GM23338 (cell line): ENCODE results near the gene KSR2. TPM values are rescaled to one million over a fixed set of nuclear protein-coding genes. Genes with fewer than 3 reads are reported as not detected.

ENCODE experiments used
- ATAC-seq: fragments of 200-7000 bp; cut with Tn5 transposase; 3 replicates; pipeline ENCODE4 v1.9.1; 2020
- DNase-seq: peaks from one replicate; pipeline ENCODE4 v3.0.0-alpha.2; 2015; ENCODE audit warnings: low spot score
- H2AFZ ChIP-seq: fragments of 200-600 bp; sonication (generic); 2 replicates; pipeline ENCODE4 v1.8.0; 2016; ENCODE audit warnings: antibody characterized with exemption, mild to moderate bottlenecking, moderate library complexity
- H3F3A ChIP-seq: fragments of 200-600 bp; sonication (generic); replicated peaks from 2 replicates; pipeline ENCODE4 v1.8.0; 2017; ENCODE audit warnings: antibody characterized with exemption, mixed run types, low read depth
- H3K27ac ChIP-seq: fragments of 200-600 bp; sonication (generic); 2 replicates; pipeline ENCODE4 v1.6.1; 2016; ENCODE audit warnings: low read depth
- H3K27me3 ChIP-seq: fragments of 200-600 bp; sonication (generic); 2 replicates; pipeline ENCODE4 v1.8.0; 2016; ENCODE audit warnings: mild to moderate bottlenecking, mixed run types, moderate library complexity; ENCODE audit not compliant: insufficient read depth
- H3K36me3 ChIP-seq: fragments of 200-600 bp; sonication (generic); 2 replicates; pipeline ENCODE4 v1.8.0; 2016; ENCODE audit warnings: mild to moderate bottlenecking; ENCODE audit not compliant: insufficient read depth
- H3K4me1 ChIP-seq: fragments of 200-600 bp; sonication (generic); 2 replicates; pipeline ENCODE4 v1.8.0; 2016; ENCODE audit warnings: mild to moderate bottlenecking, moderate library complexity; ENCODE audit not compliant: insufficient read depth
- H3K4me2 ChIP-seq: fragments of 200-600 bp; sonication (generic); 2 replicates; pipeline ENCODE4 v1.7.1; 2017; ENCODE audit warnings: mixed run types
- H3K4me3 ChIP-seq: fragments of 200-600 bp; sonication (generic); 2 replicates; pipeline ENCODE4 v1.6.1; 2016; ENCODE audit warnings: mixed run types
- H3K79me2 ChIP-seq: fragments of 200-600 bp; sonication (generic); replicated peaks from 2 replicates; pipeline ENCODE4 v1.8.0; 2017; ENCODE audit warnings: mild to moderate bottlenecking; ENCODE audit not compliant: insufficient read depth
- H3K9me2 ChIP-seq: fragments of 200-600 bp; sonication (generic); 2 replicates; pipeline ENCODE4 v1.8.0; 2017; ENCODE audit not compliant: insufficient read depth
- H4K20me1 ChIP-seq: fragments of 200-600 bp; sonication (generic); replicated peaks from 2 replicates; pipeline ENCODE4 v1.8.0; 2017; ENCODE audit warnings: mild to moderate bottlenecking; ENCODE audit not compliant: insufficient read depth
- H3K27ac Mint-ChIP-seq: 2 replicates; pipeline ENCODE4 v1.8.0; 2020; ENCODE audit warnings: inconsistent platforms, mild to moderate bottlenecking, moderate library complexity, mixed read lengths
- H3K27me3 Mint-ChIP-seq: 3 replicates; pipeline ENCODE4 v1.8.0; 2022; ENCODE audit warnings: low read depth, mild to moderate bottlenecking, moderate library complexity, mixed read lengths, inconsistent platforms; ENCODE audit not compliant: insufficient read depth, poor library complexity
- H3K36me3 Mint-ChIP-seq: 3 replicates; pipeline ENCODE4 v1.8.0; 2021; ENCODE audit warnings: low read depth, mild to moderate bottlenecking, inconsistent platforms, moderate library complexity, mixed read lengths
- H3K4me1 Mint-ChIP-seq: 3 replicates; pipeline ENCODE4 v1.8.0; 2020; ENCODE audit warnings: mild to moderate bottlenecking, inconsistent platforms, mixed read lengths
- H3K4me3 Mint-ChIP-seq: 3 replicates; pipeline ENCODE4 v1.8.0; 2021; ENCODE audit warnings: moderate library complexity, mild to moderate bottlenecking, inconsistent platforms, mixed read lengths
- H3K9me3 Mint-ChIP-seq: 3 replicates; pipeline ENCODE4 v1.8.0; 2020; ENCODE audit warnings: moderate library complexity, mild to moderate bottlenecking, inconsistent platforms, mixed read lengths
- CREB1 ChIP-seq: fragments of 250-450 bp; sonication (Bioruptor Pico); IDR thresholded peaks from 2 replicates; pipeline ENCODE4 v1.5.0; 2020; ENCODE audit warnings: low read depth, mild to moderate bottlenecking, moderate library complexity
- EZH2 ChIP-seq: fragments of 200-600 bp; sonication (generic); IDR thresholded peaks from one replicate; pipeline ENCODE4 v1.8.0; 2017; ENCODE audit warnings: antibody characterized with exemption, mild to moderate bottlenecking, low read depth; ENCODE audit not compliant: unreplicated experiment
- EZH2phosphoT487 ChIP-seq: fragments of 200-600 bp; sonication (generic); IDR thresholded peaks from one replicate; pipeline ENCODE4 v1.8.1; 2018; ENCODE audit warnings: antibody characterized with exemption; ENCODE audit not compliant: unreplicated experiment
- JUNB ChIP-seq: IDR thresholded peaks from one replicate; pipeline ENCODE4 v1.6.1; 2016; ENCODE audit warnings: antibody characterized with exemption; ENCODE audit not compliant: unreplicated experiment
- NANOG ChIP-seq: IDR thresholded peaks from 2 replicates; pipeline ENCODE4 v1.6.1; 2016; ENCODE audit warnings: antibody characterized with exemption, borderline replicate concordance
- POLR2AphosphoS5 ChIP-seq: IDR thresholded peaks from 2 replicates; pipeline ENCODE4 v1.6.1; 2016; ENCODE audit warnings: antibody characterized with exemption, low read depth
- STAT1 ChIP-seq: IDR thresholded peaks from one replicate; pipeline ENCODE4 v1.6.1; 2016; ENCODE audit warnings: antibody characterized with exemption; ENCODE audit not compliant: unreplicated experiment
- ZNF114 ChIP-seq: fragments of 250-450 bp; sonication (Bioruptor Pico); IDR thresholded peaks from 2 replicates; pipeline ENCODE4 v1.5.0; 2020; ENCODE audit warnings: mild to moderate bottlenecking, moderate library complexity
- ZNF331 ChIP-seq: fragments of 250-450 bp; sonication (Bioruptor Pico); IDR thresholded peaks from 2 replicates; pipeline ENCODE4 v1.5.0; 2020; ENCODE audit warnings: low read depth, mild to moderate bottlenecking, moderate library complexity
- polyA plus RNA-seq: library from polyadenylated mRNA; unstranded; fragments of >200 nt; fragmentation: Nextera tagmentation; extraction: Ambion mirVana; gene quantifications from 2 replicates; pipeline ENCODE4 v1.2.1, GENCODE V29; 2016
- total RNA-seq: library from RNA; depleted of rRNA; stranded (reverse); fragments of >200 nt; shearing (Covaris generic); gene quantifications from 2 replicates; pipeline ENCODE4 v1.2.3, GENCODE V29; 2014
- TF ChIP-seq, protein P1 (sequence below): fragments of 250-450 bp; sonication (Bioruptor Pico); IDR thresholded peaks from 2 replicates; pipeline ENCODE4 v1.5.0; 2020; ENCODE audit warnings: mild to moderate bottlenecking, moderate library complexity
- TF ChIP-seq, protein P2 (sequence below), 2 experiments: fragments of 200-600 bp in 1 of 2; sonication (generic) in 1 of 2; conservative IDR thresholded peaks; 2 replicates each; pipeline versions ENCODE4 v1.5.1 to v1.6.1; 2016 to 2017; ENCODE audit warnings: antibody characterized with exemption in 2 of 2, low read depth in 2 of 2, mild to moderate bottlenecking in 2 of 2, moderate library complexity in 1 of 2
- TF ChIP-seq, protein P3 (sequence below): IDR thresholded peaks from one replicate; pipeline ENCODE4 v1.6.1; 2018; ENCODE audit warnings: antibody characterized with exemption; ENCODE audit not compliant: unreplicated experiment
- TF ChIP-seq, protein P4 (sequence below): IDR thresholded peaks from 2 replicates; pipeline ENCODE4 v1.6.1; 2016; ENCODE audit warnings: antibody characterized with exemption

The KSR2 gene
- total and polyA plus RNA-seq, 2 experiments from 2014 or later: 1.1 to 2.7 TPM

DNA sequence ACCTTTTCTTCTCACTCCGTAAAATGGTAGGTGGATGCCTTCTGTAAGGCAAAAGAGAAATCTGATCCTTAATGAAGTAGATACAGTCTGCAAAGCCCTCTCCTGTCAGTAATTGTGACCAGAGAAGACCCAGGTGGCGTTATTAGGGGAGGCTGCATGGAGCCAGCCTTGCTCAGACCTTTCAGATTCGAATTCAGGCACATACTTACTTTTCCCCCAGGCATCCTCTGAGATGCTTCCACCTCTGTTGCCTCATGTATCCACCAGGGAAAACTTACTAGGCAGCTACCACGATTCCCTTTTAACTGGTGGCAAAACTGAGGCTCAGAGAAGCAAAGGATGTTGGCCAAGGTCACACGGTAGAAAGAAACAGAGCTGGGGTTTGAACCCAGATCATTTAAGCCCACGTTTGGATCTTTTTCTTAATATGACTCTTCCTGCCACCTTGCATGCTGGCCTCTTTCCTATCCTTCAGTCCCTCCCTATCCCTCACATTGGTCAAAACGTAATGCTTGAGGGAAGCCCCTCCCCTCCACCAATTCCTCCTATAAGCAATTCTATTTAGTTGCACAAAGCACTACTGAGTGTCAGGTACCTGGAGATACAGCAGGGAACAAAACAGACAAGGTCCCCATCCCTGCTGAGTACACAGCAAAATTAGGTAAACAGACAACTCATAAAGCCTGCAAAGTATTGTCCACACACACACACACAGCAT is 179.4 kb downstream of the KSR2 start:
- Mint-ChIP-seq H3K4me3 (no peak overlapping the region), H3K27ac (no peak overlapping the region; the same call in 1 of the 2 replicates), H3K4me1 (peaks cover 39% of the 10 kb centered on the region), H3K36me3 (no peaks in the 10 kb centered on the region; the same call in 2 of the 3 replicates), H3K9me3 (no peaks in the 10 kb centered on the region; the same call in 2 of the 3 replicates), H3K27me3 (no peaks in the 10 kb centered on the region)
- Histone ChIP-seq H3K4me2 (peak overlapping the region; percentile 44; the same call in 1 of the 2 replicates), H3K79me2 (no peaks in the 10 kb centered on the region), H3K36me3 (no peaks in the 10 kb centered on the region), H3K4me3 (no peak overlapping the region), H2AFZ (peak overlapping the region; percentile 72; the same call in 1 of the 2 replicates), H3K27me3 (no peaks in the 10 kb centered on the region), H3K9me2 (no peaks in the 10 kb centered on the region), H3K4me1 (peaks cover 31% of the 10 kb centered on the region), H3K27ac (peak overlapping the region; percentile 83), H4K20me1 (no peaks in the 10 kb centered on the region), H3F3A (peaks cover 8% of the 10 kb centered on the region; the same call in 1 of the 2 replicates)
- peak; percentile 70 for ATAC-seq
- TF ChIP-seq NANOG (no peak), EZH2 (no peak), JUNB (no peak), POLR2AphosphoS5 (no peak), ZNF114 (CRISPR knock-in tag) (no peak), STAT1 (no peak), CREB1 (no peak), EZH2phosphoT487 (no peak), ZNF331 (CRISPR knock-in tag) (no peak)
- TF ChIP-seq, protein P1, sequence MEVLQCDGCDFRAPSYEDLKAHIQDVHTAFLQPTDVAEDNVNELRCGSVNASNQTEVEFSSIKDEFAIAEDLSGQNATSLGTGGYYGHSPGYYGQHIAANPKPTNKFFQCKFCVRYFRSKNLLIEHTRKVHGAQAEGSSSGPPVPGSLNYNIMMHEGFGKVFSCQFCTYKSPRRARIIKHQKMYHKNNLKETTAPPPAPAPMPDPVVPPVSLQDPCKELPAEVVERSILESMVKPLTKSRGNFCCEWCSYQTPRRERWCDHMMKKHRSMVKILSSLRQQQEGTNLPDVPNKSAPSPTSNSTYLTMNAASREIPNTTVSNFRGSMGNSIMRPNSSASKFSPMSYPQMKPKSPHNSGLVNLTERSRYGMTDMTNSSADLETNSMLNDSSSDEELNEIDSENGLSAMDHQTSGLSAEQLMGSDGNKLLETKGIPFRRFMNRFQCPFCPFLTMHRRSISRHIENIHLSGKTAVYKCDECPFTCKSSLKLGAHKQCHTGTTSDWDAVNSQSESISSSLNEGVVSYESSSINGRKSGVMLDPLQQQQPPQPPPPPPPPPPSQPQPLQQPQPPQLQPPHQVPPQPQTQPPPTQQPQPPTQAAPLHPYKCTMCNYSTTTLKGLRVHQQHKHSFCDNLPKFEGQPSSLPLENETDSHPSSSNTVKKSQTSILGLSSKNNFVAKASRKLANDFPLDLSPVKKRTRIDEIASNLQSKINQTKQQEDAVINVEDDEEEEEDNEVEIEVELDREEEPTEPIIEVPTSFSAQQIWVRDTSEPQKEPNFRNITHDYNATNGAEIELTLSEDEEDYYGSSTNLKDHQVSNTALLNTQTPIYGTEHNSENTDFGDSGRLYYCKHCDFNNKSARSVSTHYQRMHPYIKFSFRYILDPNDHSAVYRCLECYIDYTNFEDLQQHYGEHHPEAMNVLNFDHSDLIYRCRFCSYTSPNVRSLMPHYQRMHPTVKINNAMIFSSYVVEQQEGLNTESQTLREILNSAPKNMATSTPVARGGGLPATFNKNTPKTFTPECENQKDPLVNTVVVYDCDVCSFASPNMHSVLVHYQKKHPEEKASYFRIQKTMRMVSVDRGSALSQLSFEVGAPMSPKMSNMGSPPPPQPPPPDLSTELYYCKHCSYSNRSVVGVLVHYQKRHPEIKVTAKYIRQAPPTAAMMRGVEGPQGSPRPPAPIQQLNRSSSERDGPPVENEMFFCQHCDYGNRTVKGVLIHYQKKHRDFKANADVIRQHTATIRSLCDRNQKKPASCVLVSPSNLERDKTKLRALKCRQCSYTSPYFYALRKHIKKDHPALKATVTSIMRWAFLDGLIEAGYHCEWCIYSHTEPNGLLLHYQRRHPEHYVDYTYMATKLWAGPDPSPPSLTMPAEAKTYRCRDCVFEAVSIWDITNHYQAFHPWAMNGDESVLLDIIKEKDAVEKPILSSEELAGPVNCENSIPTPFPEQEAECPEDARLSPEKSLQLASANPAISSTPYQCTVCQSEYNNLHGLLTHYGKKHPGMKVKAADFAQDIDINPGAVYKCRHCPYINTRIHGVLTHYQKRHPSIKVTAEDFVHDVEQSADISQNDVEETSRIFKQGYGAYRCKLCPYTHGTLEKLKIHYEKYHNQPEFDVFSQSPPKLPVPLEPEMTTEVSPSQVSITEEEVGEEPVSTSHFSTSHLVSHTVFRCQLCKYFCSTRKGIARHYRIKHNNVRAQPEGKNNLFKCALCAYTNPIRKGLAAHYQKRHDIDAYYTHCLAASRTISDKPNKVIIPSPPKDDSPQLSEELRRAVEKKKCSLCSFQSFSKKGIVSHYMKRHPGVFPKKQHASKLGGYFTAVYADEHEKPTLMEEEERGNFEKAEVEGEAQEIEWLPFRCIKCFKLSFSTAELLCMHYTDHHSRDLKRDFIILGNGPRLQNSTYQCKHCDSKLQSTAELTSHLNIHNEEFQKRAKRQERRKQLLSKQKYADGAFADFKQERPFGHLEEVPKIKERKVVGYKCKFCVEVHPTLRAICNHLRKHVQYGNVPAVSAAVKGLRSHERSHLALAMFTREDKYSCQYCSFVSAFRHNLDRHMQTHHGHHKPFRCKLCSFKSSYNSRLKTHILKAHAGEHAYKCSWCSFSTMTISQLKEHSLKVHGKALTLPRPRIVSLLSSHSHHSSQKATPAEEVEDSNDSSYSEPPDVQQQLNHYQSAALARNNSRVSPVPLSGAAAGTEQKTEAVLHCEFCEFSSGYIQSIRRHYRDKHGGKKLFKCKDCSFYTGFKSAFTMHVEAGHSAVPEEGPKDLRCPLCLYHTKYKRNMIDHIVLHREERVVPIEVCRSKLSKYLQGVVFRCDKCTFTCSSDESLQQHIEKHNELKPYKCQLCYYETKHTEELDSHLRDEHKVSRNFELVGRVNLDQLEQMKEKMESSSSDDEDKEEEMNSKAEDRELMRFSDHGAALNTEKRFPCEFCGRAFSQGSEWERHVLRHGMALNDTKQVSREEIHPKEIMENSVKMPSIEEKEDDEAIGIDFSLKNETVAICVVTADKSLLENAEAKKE (CRISPR knock-in tag): no peak
- TF ChIP-seq, protein P2, sequence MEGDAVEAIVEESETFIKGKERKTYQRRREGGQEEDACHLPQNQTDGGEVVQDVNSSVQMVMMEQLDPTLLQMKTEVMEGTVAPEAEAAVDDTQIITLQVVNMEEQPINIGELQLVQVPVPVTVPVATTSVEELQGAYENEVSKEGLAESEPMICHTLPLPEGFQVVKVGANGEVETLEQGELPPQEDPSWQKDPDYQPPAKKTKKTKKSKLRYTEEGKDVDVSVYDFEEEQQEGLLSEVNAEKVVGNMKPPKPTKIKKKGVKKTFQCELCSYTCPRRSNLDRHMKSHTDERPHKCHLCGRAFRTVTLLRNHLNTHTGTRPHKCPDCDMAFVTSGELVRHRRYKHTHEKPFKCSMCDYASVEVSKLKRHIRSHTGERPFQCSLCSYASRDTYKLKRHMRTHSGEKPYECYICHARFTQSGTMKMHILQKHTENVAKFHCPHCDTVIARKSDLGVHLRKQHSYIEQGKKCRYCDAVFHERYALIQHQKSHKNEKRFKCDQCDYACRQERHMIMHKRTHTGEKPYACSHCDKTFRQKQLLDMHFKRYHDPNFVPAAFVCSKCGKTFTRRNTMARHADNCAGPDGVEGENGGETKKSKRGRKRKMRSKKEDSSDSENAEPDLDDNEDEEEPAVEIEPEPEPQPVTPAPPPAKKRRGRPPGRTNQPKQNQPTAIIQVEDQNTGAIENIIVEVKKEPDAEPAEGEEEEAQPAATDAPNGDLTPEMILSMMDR (conservative IDR thresholded peaks at IDR 0.05; ENCODE audit: low read depth in 2 of 2): no peak
- TF ChIP-seq, protein P3, sequence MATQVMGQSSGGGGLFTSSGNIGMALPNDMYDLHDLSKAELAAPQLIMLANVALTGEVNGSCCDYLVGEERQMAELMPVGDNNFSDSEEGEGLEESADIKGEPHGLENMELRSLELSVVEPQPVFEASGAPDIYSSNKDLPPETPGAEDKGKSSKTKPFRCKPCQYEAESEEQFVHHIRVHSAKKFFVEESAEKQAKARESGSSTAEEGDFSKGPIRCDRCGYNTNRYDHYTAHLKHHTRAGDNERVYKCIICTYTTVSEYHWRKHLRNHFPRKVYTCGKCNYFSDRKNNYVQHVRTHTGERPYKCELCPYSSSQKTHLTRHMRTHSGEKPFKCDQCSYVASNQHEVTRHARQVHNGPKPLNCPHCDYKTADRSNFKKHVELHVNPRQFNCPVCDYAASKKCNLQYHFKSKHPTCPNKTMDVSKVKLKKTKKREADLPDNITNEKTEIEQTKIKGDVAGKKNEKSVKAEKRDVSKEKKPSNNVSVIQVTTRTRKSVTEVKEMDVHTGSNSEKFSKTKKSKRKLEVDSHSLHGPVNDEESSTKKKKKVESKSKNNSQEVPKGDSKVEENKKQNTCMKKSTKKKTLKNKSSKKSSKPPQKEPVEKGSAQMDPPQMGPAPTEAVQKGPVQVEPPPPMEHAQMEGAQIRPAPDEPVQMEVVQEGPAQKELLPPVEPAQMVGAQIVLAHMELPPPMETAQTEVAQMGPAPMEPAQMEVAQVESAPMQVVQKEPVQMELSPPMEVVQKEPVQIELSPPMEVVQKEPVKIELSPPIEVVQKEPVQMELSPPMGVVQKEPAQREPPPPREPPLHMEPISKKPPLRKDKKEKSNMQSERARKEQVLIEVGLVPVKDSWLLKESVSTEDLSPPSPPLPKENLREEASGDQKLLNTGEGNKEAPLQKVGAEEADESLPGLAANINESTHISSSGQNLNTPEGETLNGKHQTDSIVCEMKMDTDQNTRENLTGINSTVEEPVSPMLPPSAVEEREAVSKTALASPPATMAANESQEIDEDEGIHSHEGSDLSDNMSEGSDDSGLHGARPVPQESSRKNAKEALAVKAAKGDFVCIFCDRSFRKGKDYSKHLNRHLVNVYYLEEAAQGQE: no peak
- TF ChIP-seq, protein P4, sequence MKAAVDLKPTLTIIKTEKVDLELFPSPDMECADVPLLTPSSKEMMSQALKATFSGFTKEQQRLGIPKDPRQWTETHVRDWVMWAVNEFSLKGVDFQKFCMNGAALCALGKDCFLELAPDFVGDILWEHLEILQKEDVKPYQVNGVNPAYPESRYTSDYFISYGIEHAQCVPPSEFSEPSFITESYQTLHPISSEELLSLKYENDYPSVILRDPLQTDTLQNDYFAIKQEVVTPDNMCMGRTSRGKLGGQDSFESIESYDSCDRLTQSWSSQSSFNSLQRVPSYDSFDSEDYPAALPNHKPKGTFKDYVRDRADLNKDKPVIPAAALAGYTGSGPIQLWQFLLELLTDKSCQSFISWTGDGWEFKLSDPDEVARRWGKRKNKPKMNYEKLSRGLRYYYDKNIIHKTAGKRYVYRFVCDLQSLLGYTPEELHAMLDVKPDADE: no peak
- DNase-seq: peak; percentile 30
